ENCODE results near the gene HMCES.

The HMCES gene

DNA sequence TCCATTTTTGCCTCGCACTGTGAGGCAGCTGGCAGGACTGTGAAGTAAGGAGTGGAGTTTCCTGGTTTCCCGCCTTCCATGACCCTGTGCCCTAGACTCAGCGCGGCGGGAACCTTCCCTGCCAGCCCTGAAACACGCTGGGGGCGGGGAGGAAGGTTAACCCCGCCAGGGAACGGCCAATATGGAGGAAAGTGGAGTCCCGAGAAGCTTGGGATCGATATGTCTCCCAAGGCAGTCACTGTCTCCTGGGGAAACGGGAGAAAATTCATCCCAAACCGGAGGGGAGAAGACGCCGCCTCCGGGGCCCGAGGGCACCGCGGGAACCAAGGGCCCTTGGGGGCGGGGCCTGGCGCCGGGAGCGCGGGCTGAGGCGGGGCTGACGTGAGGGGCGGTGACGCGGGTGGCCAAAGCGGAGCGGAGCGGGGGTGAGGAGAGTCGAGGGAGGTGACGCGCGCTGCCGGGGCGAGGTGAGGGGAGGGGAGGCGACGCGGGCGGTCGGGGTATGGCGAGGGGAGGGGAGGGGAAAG lies at the start of gene HMCES:
Gene HMCES, plus strand, starts transcription at position 432 of the 527 bp plus-strand sequence. CDS start 863 bp downstream, outside the sequence.
- peak; percentile 96 for DNase-seq (ENCODE audit: low spot score)

DNA sequence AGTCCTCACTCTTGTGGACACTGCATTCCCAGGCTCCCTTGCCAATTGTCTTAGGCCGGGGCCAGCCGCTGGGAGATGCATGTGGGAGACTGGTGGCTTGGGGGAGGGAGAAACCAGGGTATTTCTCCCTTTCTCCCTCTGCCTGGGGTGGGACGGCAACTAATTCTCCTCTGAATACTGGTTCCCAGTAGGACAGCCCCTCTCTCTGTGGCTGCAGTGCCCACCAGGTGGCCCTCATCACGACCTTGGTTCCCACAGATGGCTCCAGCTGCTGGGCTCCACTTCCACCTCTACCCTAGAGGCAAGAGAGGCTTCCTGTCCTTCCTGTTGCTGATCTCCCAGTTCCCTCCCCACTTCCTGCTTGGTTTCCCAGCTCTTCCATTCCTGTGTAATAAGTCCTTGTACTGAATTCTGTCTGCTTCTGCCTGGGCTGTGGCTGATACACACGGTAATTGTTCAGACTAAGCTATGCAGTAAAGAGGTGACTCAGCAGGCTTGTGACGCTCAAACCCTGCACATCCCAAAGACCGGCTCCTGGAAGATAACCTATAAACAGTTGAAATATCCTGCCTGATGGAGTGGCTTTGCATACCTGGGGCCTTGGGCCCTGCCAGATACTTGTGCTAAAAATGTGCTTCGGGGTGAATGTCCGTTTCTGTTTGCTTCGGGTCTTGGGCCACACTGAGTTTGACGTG lies 49.6 kb upstream of the HMCES start:
- DNase-seq (ENCODE audit: low spot score) = peak; percentile 65

- peak; percentile 64 for DNase-seq (ENCODE audit: low spot score)
Observed at GRCh38 chr3:129230311-129231019, 48.2 kb upstream of the HMCES start.

GRCh38 chr3:129231331-129232119 lies 47.1 kb upstream of the HMCES start:
- no peak for DNase-seq (ENCODE audit: low spot score)

DNA sequence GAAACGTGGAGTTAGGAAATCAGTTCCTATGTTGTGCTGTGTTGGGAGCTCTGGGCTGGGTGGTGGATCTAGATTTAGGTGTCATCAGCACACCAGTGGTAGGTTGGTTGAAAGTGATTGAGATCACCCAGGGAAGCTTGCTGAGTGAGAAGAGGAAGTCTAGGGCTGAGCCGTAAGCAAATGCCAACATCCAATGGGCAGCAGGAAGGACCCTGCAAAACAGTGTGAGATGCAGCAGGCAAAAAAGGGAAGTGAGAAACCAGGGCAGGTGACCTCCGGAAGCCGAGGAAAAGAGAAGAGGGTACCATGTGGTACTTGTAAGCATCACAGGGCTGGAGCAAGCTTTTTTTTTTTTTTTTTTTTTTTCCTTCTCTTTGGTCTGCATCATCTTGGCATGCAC lies 45.1 kb upstream of the HMCES start:
- no peak for DNase-seq (ENCODE audit: low spot score)

DNA sequence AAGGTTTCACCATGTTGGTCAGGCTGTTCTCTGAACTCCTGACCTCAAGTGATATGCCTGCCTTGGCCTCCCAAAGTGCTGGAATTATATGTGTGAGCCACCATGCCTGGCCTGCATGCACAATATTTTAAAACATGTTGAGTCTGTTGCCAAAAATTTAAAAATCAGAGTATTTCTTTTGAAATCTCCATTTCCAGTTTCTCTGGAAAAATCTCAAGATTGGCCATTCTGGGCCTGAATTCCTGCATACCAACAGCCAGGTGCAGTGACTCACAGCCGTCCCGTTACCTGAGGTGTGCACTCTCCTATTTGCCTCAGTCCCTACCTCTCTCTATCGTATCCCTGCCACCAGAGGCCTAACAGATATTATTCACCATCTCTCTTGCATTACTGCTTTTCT lies 44.2 kb upstream of the HMCES start:
- DNase-seq (ENCODE audit: low spot score) = no peak

GRCh38 chr3:129235344-129235917 lies 43.2 kb upstream of the HMCES start:
- no peak for DNase-seq (ENCODE audit: low spot score)

DNA sequence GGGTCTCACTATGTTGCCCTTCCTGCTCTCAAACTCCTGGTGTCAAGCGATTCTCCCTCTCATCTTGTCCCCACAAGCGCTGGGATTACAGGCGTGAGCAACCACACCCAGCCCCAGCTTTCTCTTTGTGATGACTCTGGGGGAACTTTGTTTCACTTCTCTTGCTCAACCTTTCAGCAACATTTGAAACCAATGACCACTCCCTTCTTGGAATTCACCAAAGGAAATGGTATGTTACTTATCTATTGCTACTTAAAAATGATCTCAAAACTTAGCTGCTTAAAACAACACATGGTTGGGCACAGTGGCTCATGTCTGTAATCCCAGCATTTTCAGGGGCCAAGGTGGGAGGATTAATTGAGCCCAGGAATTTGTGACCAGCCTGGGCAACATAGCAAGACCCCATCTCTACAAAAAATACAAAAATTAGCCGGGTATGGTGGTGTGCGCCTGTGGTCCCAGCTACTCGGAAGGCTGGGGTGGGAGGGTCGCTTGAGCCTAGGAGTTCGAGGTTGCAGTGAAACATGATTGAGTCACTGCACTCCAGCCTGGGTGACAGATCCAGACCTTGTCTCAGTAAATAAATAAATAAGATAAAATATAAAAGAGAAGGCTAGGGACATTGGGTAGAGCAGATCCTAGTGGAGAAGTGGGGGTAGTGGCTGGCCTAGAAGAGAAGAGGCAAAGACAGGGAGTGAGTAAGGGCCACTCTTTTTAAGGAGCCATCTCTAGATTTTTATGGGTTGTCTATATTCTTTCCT lies 39.5 kb upstream of the HMCES start:
- DNase-seq (ENCODE audit: low spot score) = peak; percentile 37

DNA sequence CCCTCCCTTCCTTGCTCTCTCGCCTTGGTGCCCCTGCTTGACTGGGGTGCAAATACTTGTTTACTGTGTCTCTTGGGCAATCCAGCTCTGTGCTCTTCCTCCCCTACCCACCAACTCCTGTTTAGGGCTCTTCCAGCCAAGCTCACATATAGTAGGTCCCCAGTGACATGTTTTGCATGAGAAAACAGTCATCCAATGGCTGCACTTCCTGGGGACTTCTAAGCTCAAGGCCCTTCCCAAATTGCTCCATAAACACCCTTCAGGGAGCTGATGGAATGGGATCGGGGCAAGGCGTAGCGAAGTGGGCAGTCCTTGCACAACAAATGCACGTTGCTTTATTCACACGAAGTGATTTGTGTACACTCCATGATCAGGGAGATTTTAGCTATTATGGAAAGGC lies 38.7 kb upstream of the HMCES start:
- DNase-seq (ENCODE audit: low spot score) = no peak

GRCh38 chr3:129240436-129240835 lies 38.2 kb upstream of the HMCES start:
- DNase-seq (ENCODE audit: low spot score) = peak; percentile 62

DNA sequence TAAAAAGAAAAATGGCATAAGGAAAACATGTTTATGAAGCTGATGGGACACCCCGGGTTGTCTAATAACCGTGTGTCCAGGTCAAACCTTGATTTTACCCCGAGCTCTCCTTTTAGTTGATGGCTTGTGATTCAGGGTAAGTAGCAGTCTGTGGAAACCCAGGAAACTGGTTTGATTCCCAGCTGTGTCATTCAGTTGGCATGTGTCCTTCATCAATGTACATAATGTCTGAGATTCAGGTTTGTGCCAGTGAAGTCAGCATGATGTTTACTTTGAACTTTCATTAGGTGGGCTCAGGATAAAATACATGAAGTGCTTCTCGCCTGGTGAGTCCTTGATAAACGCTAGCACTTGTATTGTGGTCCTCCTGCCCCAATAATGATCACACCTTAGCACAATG lies 33.5 kb upstream of the HMCES start:
- no peak for DNase-seq (ENCODE audit: low spot score)

DNA sequence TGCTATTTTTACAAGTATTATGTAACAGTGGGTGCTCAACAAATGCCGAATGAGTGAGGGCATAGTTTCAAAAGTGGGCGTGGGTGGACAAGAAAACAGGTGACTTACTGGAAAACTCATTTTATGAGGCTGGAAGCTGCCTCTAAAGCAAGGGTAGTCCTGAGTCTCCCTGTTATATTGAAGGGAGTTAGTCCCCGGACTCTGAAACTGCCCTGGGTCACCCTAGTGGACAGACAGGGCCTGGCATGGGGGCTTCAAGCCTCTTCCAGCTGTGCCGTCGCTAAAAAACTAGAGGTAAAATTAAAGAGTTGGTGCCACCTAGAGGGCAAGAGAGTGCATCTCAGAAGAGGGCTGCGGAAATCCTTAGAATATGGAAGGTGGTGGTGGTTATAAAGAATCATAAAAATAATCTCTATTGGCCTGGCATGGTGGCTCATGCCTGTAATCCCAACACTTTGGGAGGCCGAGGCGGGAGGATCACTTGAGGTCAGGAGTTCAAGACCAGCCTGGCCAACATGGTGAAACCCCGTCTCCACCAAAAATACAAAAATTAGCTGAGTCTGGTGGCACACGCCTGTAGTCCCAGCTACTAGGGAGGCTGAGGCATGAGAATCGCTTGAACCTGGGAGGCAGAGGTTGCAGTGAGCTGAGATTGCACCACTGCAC lies 32.9 kb upstream of the HMCES start:
- DNase-seq (ENCODE audit: low spot score) = peak; percentile 93

GRCh38 chr3:129246636-129247035 lies 32.0 kb upstream of the HMCES start:
- DNase-seq (ENCODE audit: low spot score) = no peak

DNA sequence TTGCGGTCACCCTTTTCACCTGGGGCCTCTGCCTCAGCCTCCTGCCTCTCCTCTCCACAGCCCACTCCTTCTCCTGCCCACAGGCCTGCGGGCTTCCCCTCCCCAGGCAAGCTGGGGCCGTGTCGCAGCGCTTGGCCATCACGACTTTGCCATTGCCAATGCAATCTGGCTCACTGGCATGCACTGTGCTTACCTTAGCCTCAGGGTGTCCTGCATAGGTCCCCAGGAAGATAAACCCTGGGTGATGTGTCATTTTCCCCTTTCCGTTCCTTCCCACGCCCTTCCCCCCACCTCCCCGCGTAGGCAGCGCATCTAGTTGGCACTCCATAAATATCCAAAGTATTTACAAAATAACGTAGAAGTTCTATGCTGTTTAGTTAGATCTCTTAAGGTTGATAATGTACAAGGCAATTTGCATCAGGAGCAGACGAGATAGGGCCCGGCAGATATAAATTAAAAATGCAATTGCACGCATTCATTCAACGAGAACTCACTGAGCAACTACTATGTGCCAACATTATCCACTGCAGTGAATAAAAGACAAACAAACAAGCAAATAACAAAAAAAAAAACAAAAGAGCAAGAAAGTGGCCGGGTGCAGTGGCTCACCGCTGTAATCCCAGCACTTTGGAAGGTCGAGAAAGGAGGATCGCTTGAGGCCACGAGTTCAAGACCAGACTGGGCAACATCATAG lies 30.2 kb upstream of the HMCES start:
- no peak for DNase-seq (ENCODE audit: low spot score)

DNA sequence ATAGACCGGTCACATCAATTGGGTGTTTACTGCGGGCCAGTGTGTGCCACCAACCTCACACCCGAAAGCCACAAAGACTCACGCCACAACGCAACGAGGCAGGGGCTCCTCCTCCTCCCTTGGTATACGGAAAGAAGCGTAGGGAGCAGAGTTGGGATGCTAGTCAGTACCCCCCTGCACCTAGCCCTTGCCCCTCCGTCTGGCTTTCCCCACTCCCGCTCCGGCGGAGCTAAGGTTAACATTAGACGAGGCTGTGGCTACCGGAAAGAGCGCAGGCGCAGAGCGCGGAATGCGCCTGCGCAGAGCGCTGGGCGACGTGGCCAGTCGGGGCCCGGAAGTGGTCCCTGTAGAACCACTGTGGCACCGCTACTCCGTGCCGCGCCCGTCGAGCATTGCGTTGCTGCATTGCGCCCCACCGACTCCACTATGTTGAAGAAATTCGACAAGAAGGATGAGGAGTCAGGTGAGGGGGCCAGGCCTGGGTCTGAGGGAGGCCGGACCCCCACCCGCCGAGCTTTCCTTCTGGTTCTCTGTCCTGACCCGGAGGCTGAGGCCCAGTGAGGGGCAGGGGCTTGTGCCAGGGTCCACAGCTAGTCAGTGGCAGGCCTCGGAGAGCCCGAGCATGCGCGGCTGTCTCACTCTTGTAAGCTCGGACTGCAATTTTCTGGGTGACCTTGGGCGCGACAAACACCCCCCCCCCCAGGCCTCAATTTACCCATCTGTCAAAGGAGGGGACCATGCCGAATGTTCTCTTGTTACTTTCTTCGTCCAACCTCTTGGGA lies 29.2 kb upstream of the HMCES start, which contains the start of gene COPG1:
Gene COPG1, plus strand, starts transcription at position 323 of the 782 bp plus-strand sequence. Its CDS starts 104 bp downstream, at position 427.
- DNase-seq (ENCODE audit: low spot score) = peak; percentile 98

- DNase-seq (ENCODE audit: low spot score) = no peak
Observed at GRCh38 chr3:129252748-129253147, 25.9 kb upstream of the HMCES start.

GRCh38 chr3:129254536-129255230 lies 24.0 kb upstream of the HMCES start:
- DNase-seq (ENCODE audit: low spot score) = no peak

GRCh38 chr3:129256270-129256669 lies 22.4 kb upstream of the HMCES start:
- no peak for DNase-seq (ENCODE audit: low spot score)

DNA sequence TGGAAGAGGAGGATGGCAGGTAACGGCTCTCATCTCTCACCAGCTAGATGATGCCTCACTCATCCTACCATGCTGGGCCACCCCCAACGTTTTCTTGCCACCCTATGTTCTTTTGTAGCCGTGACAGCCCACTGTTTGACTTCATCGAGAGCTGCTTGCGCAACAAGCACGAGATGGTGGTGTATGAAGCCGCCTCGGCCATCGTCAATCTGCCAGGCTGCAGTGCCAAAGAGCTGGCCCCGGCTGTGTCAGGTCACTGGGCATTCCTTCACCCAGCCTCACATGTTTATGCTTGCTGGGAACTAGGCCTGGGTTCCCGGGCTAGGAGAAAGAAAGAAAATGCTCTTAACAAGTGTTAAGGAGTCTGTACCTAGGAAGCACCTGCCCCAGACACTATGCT lies 21.1 kb upstream of the HMCES start:
- no peak for DNase-seq (ENCODE audit: low spot score)
